ENCODE data around the gene FCN1.

- TF ChIP-seq, protein P1, sequence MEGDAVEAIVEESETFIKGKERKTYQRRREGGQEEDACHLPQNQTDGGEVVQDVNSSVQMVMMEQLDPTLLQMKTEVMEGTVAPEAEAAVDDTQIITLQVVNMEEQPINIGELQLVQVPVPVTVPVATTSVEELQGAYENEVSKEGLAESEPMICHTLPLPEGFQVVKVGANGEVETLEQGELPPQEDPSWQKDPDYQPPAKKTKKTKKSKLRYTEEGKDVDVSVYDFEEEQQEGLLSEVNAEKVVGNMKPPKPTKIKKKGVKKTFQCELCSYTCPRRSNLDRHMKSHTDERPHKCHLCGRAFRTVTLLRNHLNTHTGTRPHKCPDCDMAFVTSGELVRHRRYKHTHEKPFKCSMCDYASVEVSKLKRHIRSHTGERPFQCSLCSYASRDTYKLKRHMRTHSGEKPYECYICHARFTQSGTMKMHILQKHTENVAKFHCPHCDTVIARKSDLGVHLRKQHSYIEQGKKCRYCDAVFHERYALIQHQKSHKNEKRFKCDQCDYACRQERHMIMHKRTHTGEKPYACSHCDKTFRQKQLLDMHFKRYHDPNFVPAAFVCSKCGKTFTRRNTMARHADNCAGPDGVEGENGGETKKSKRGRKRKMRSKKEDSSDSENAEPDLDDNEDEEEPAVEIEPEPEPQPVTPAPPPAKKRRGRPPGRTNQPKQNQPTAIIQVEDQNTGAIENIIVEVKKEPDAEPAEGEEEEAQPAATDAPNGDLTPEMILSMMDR (conservative IDR thresholded peaks at IDR 0.05; ENCODE audit: low read depth, low read length) = no peak
- TF ChIP-seq EZH2 (IDR thresholded peaks at IDR 0.05; ENCODE audit: low read length, unreplicated experiment) = no peak
- no peak for TF ChIP-seq EZH2phosphoT487 (IDR thresholded peaks at IDR 0.05; ENCODE audit: borderline replicate concordance, low read length)
These were observed 7.3 kb upstream of the FCN1 start for GRCh38 chr9:134925011-134925511.
